Transverse colon (tissue), 4 donors: ENCODE data around the gene APOL3. TPM values are rescaled to one million over a fixed set of nuclear protein-coding genes. Genes with fewer than 3 reads are reported as not detected.
"Not testable (repeated sequence)": the region's sequence is repeated elsewhere in the genome, so short reads cannot be mapped to it uniquely, and the experiment has no call there.

ENCODE experiments used
- DNase-seq: peaks from one replicate; pipeline ENCODE4 v3.0.0-alpha.2; 2019
- H3K27ac ChIP-seq, 4 donors: fragments of 200-600 bp; sonication (generic); 2 replicates each; pipeline ENCODE4 v1.5.1; 2016 to 2018; ENCODE audit warnings: inconsistent platforms in 4 of 4
- H3K27me3 ChIP-seq: fragments of 200-600 bp; sonication (generic); 2 replicates; pipeline ENCODE4 v1.5.1; 2017; ENCODE audit warnings: inconsistent platforms
- H3K36me3 ChIP-seq, 4 donors: fragments of 200-600 bp; sonication (generic); 2 replicates each; pipeline ENCODE4 v1.5.1; 2017 to 2019; ENCODE audit warnings: inconsistent platforms in 4 of 4
- H3K4me1 ChIP-seq, 4 donors: fragments of 200-600 bp; sonication (generic); 2 replicates each; pipeline ENCODE4 v1.5.1; 2017 to 2020; ENCODE audit warnings: inconsistent platforms in 4 of 4
- H3K4me3 ChIP-seq, 4 donors: fragments of 200-600 bp; sonication (generic); 1 replicate in 1 of 4; 2 replicates in 3 of 4; pipeline versions ENCODE4 v1.5.1 to v1.6.1; 2017 to 2019; ENCODE audit warnings: inconsistent platforms in 4 of 4
- H3K9me3 ChIP-seq, 2 donors: fragments of 200-600 bp; sonication (generic); 2 replicates each; pipeline ENCODE4 v1.5.1; 2017 to 2019; ENCODE audit warnings: inconsistent platforms in 2 of 2
- CTCF ChIP-seq, 5 experiments: fragments of 200-600 bp in 3 of 5; fragments of 450-650 bp in 2 of 5; sonication (generic) in 3 of 5; IDR thresholded peaks; 1 replicate in 2 of 5; 2 replicates in 3 of 5; pipeline ENCODE4 v1.5.1; 2016 to 2017; ENCODE audit warnings: antibody characterized with exemption in 5 of 5, inconsistent platforms in 3 of 5, mild to moderate bottlenecking in 2 of 5, moderate library complexity in 1 of 5
- EP300 ChIP-seq: sonication (generic); formaldehyde crosslinking; IDR thresholded peaks from one replicate; pipeline ENCODE4 v1.6.1; 2017; ENCODE audit warnings: antibody characterized with exemption, low read depth
- POLR2A ChIP-seq: fragments of 450-650 bp; IDR thresholded peaks from one replicate; pipeline ENCODE4 v1.6.1; 2016; ENCODE audit warnings: antibody characterized with exemption, mild to moderate bottlenecking, moderate library complexity
- POLR2AphosphoS5 ChIP-seq, 3 donors: sonication (generic); formaldehyde crosslinking; IDR thresholded peaks; one replicate each; pipeline ENCODE4 v1.6.1; 2016; ENCODE audit warnings: antibody characterized with exemption in 3 of 3
- WGBS, 2 donors: methylation state at CpG; one replicate each; pipeline ENCODE4 v1.1.5; 2018; ENCODE audit warnings: low coverage in 1 of 2; 5-methylcytosine and 5-hydroxymethylcytosine counted together
- in situ Hi-C, 4 donors: fragments of 200-750 bp; cut with MboI; loops; one replicate each; pipeline versions ENCODE4 v1.15.0 to v1.15.1; 2017; ENCODE audit warnings: low sequenced_read_pairs in 3 of 4, low pct_ligation_motif_present in 1 of 4, low pct_unique_long_range_greater_than_20kb in 1 of 4
- intact Hi-C: fragments of 100-400 bp; cut with DNase I; formaldehyde crosslinking; loops from one replicate; pipeline ENCODE4 v1.15.1; 2023; ENCODE audit warnings: low total_unique reads
- total RNA-seq, 4 donors: library from RNA; depleted of rRNA; stranded (reverse); fragments of >200 nt; gene quantifications; one replicate each; pipeline ENCODE4 v1.1.0, GENCODE V29; 2016

The APOL3 gene
- total RNA-seq, 4 donors from 2014 or later, result 8.7 to 53.9 (median 19.4) TPM

- Histone ChIP-seq H3K36me3 (no peaks in the 10 kb centered on the region), H3K4me3 (no peak overlapping the region), H3K27me3 (no peaks in the 10 kb centered on the region), H3K4me1 (peaks cover 0 to 23% (median 6%) of the 10 kb centered on the region in 4 donors), H3K27ac (no peak overlapping the region), H3K9me3 (no peaks in the 10 kb centered on the region)
- 81 to 83% methylated on average over 3 of the region's 3 CpGs for WGBS, 2 donors
- TF ChIP-seq CTCF (IDR thresholded peaks at IDR 0.05), result no peak
- DNase-seq, result no peak
- in situ Hi-C loops, result loop anchor here in 3 of 4 donors (10.0 to 25.0 kb wide), 2 partner anchors 92 to 294 kb away; partner anchors contain the start of gene TXN2 (in 2 of the 3)
- intact Hi-C loops, result loop anchor here (5.0 kb wide), 1 partner anchor 84 kb away; no protein-coding TSS in a partner anchor
Observed at GRCh38 chr22:36193171-36193570, 32.6 kb upstream of the APOL3 start.

- H3K36me3 ChIP-seq, result no peaks in the 10 kb centered on the region
- intact Hi-C loops (loop anchor here (5.0 kb wide), 1 partner anchor 85 kb away; no protein-coding TSS in a partner anchor), in situ Hi-C loops (loop anchor here in 3 of 4 donors (10.0 to 25.0 kb wide), 2 partner anchors 92 to 295 kb away; partner anchors contain the start of gene TXN2 (in 2 of the 3))
- H3K4me1 ChIP-seq, result peaks cover 0 to 17% (median 4%) of the 10 kb centered on the region in 4 donors
- no peak overlapping the region for H3K4me3 ChIP-seq
- DNase-seq, result no peak
- WGBS, 2 donors, result 64% methylated on average over 4 of the region's 4 CpGs; no CpG with 5 or more reads in 1 of the 2 donors
- TF ChIP-seq EP300 (no peak), CTCF (IDR thresholded peaks at IDR 0.05) (no peak), POLR2AphosphoS5 (IDR thresholded peaks at IDR 0.05) (no peak), POLR2A (no peak)
- no peak overlapping the region for H3K27ac ChIP-seq
- no peaks in the 10 kb centered on the region for H3K9me3 ChIP-seq
- H3K27me3 ChIP-seq, result no peaks in the 10 kb centered on the region
Observed at GRCh38 chr22:36192542-36192941, 32.0 kb upstream of the APOL3 start.

- in situ Hi-C loops, result loop anchor here in 3 of 4 donors (10.0 to 25.0 kb wide), 2 partner anchors 94 to 296 kb away; partner anchors contain the start of gene TXN2 (in 2 of the 3)
- H3K9me3 ChIP-seq, result no peaks in the 10 kb centered on the region
- H3K27me3 ChIP-seq, result no peaks in the 10 kb centered on the region
- peaks cover 0 to 5% (median 0%) of the 10 kb centered on the region in 4 donors for H3K4me1 ChIP-seq
- DNase-seq, result peak; percentile 33
- H3K27ac ChIP-seq, result peak overlapping the region in 3 of 4 donors; percentile 4 to 33 (median 13)
- intact Hi-C loops, result loop anchor here (5.0 kb wide), 1 partner anchor 86 kb away; no protein-coding TSS in a partner anchor
- 73 to 78% methylated on average over 2 to 17 of the region's 17 CpGs for WGBS, 2 donors
- H3K36me3 ChIP-seq, result no peaks in the 10 kb centered on the region
- TF ChIP-seq POLR2AphosphoS5 (IDR thresholded peaks at IDR 0.05), result peak in 2 of 3 donors; percentile 20 to 39
- TF ChIP-seq EP300, result no peak
- no peak overlapping the region for H3K4me3 ChIP-seq
Observed at GRCh38 chr22:36191106-36191836, 30.7 kb upstream of the APOL3 start.

- H3K9me3 ChIP-seq, H3K27me3 ChIP-seq, intact Hi-C loops, H3K36me3 ChIP-seq, H3K4me1 ChIP-seq, H3K27ac ChIP-seq, DNase-seq, H3K4me3 ChIP-seq: not testable (repeated sequence)
- in situ Hi-C loops, result loop anchor here in 2 of 4 donors (25.0 kb wide), 1 partner anchor 299 kb away; the partner anchor contains the start of gene TXN2 (in 2 of the 2)
- 95% methylated on average over 3 of the region's 6 CpGs; no CpG with 5 or more reads in 1 of the 2 donors for WGBS, 2 donors
Observed at GRCh38 chr22:36187862-36188261, 27.3 kb upstream of the APOL3 start.

- DNase-seq, result no peak
Observed at GRCh38 chr22:36185828-36186624, 25.5 kb upstream of the APOL3 start.

More at GRCh38 chr22:36185828-36186624, 25.5 kb upstream of the APOL3 start:
- Histone ChIP-seq H3K36me3 (no peaks in the 10 kb centered on the region), H3K27ac (no peak overlapping the region), H3K4me1 (no peaks in the 10 kb centered on the region), H3K27me3 (no peaks in the 10 kb centered on the region), H3K9me3 (no peaks in the 10 kb centered on the region), H3K4me3 (no peak overlapping the region)
- 85 to 92% methylated on average over 2 to 14 of the region's 14 CpGs for WGBS, 2 donors
- in situ Hi-C loops, result loop anchor here in 2 of 4 donors (25.0 kb wide), 1 partner anchor 301 kb away; the partner anchor contains the start of gene TXN2 (in 2 of the 2)
- intact Hi-C loops, result no loop called here
- TF ChIP-seq POLR2AphosphoS5 (IDR thresholded peaks at IDR 0.05), result no peak
- no peak for TF ChIP-seq CTCF (IDR thresholded peaks at IDR 0.05)
